Natural killer cell (primary cell): ENCODE results near the gene MON1A. TPM values are rescaled to one million over a fixed set of nuclear protein-coding genes. Genes with fewer than 3 reads are reported as not detected.

Source experiments
- ATAC-seq, 3 donors: fragments of 150-1000 bp in 2 of 3; fragments of 200-7000 bp in 1 of 3; cut with Tn5 transposase; 1 replicate in 1 of 3; 2 replicates in 2 of 3; pipeline ENCODE4 v1.10.0; 2021; ENCODE audit warnings: mild to moderate bottlenecking in 2 of 3, moderate library complexity in 2 of 3
- DNase-seq, 2 donors: peaks; one replicate each; pipeline versions ENCODE4 v3.0.0 to v3.0.0-alpha.2; 2013 to 2021; ENCODE audit warnings: mixed read lengths in 1 of 2
- H3K27ac ChIP-seq: one replicate; pipeline ENCODE4 v1.5.1; 2013; ENCODE audit warnings: mild to moderate bottlenecking, low read length
- H3K27me3 ChIP-seq: one replicate; pipeline ENCODE4 v1.6.1; 2013; ENCODE audit warnings: low read length; ENCODE audit not compliant: control insufficient read depth, insufficient read depth
- H3K36me3 ChIP-seq: one replicate; pipeline ENCODE4 v1.6.1; 2013; ENCODE audit warnings: low read length; ENCODE audit not compliant: control insufficient read depth, insufficient read depth
- H3K4me1 ChIP-seq: one replicate; pipeline ENCODE4 v1.6.1; 2013; ENCODE audit warnings: low read length; ENCODE audit not compliant: control insufficient read depth, insufficient read depth
- H3K4me3 ChIP-seq: one replicate; pipeline ENCODE4 v1.5.1; 2013; ENCODE audit warnings: low read length
- H3K9me3 ChIP-seq: one replicate; pipeline ENCODE4 v1.6.1; 2013; ENCODE audit warnings: low read length; ENCODE audit not compliant: control insufficient read depth, insufficient read depth
- H3K27ac Mint-ChIP-seq, 2 donors: one replicate each; pipeline ENCODE4 v1.8.0; 2022; ENCODE audit warnings: mild to moderate bottlenecking in 2 of 2, mixed read lengths in 2 of 2, moderate library complexity in 1 of 2
- H3K27me3 Mint-ChIP-seq, 2 donors: one replicate each; pipeline ENCODE4 v1.8.0; 2022; ENCODE audit warnings: low read depth in 2 of 2, mixed read lengths in 2 of 2
- H3K36me3 Mint-ChIP-seq: one replicate; pipeline ENCODE4 v1.8.0; 2022; ENCODE audit warnings: mixed read lengths
- H3K4me1 Mint-ChIP-seq, 2 donors: one replicate each; pipeline ENCODE4 v1.8.0; 2022; ENCODE audit warnings: mixed read lengths in 2 of 2
- H3K4me3 Mint-ChIP-seq: one replicate; pipeline ENCODE4 v1.8.0; 2022; ENCODE audit warnings: mild to moderate bottlenecking, moderate library complexity, mixed read lengths
- H3K9me3 Mint-ChIP-seq, 2 donors: one replicate each; pipeline ENCODE4 v1.8.0; 2022; ENCODE audit warnings: mixed read lengths in 2 of 2
- CTCF ChIP-seq: fragments of 200-600 bp; IDR thresholded peaks from one replicate; pipeline ENCODE4 v1.8.0; 2022; ENCODE audit warnings: antibody characterized with exemption
- WGBS: methylation state at CpG from one replicate; pipeline ENCODE4 v1.1.7; 2013; ENCODE audit warnings: missing lambda C conversion rate; ENCODE audit not compliant: insufficient coverage; 5-methylcytosine and 5-hydroxymethylcytosine counted together
- intact Hi-C: fragments of 100-400 bp; cut with micrococcal nuclease; formaldehyde crosslinking; loops from one replicate; pipeline ENCODE4 v1.14.2; 2022
- total RNA-seq, 4 donors: library from RNA; stranded (reverse); fragments of 120-200 nt in 1 of 4; gene quantifications; one replicate each; pipeline versions ENCODE4 v1.2.3 to v1.2.4, GENCODE V29; 2013 to 2022

The MON1A gene
- total RNA-seq, 3 donors from 2014 or later (not counting 1 experiment from before 2014, with no cell fraction given): 3.7 to 8.1 (median 7.9) TPM

- no peaks in the 10 kb centered on the region for H3K27me3 ChIP-seq
- no peak overlapping the region for H3K4me3 ChIP-seq
- Mint-ChIP-seq H3K9me3 (no peaks in the 10 kb centered on the region), H3K4me3 (no peak overlapping the region), H3K27me3 (peaks cover 5% of the 10 kb centered on the region in 2 donors), H3K36me3 (no peaks in the 10 kb centered on the region), H3K4me1 (no peaks in the 10 kb centered on the region), H3K27ac (no peak overlapping the region)
- DNase-seq (no peak), ATAC-seq (no peak)
- H3K27ac ChIP-seq: no peak overlapping the region
- no peaks in the 10 kb centered on the region for H3K4me1 ChIP-seq
- H3K9me3 ChIP-seq: no peaks in the 10 kb centered on the region
- intact Hi-C loops: no loop called here
- 78% methylated on average over 5 of the region's 5 CpGs for WGBS
- no peak for TF ChIP-seq CTCF
- no peaks in the 10 kb centered on the region for H3K36me3 ChIP-seq
Observed at GRCh38 chr3:49876567-49876966, 53.0 kb downstream of the MON1A start.

GRCh38 chr3:49873623-49874022 is 56.0 kb downstream of the MON1A start:
- Histone ChIP-seq H3K9me3 (no peaks in the 10 kb centered on the region), H3K27ac (no peak overlapping the region), H3K4me3 (no peak overlapping the region), H3K36me3 (no peaks in the 10 kb centered on the region), H3K4me1 (peaks cover 12% of the 10 kb centered on the region), H3K27me3 (peaks cover 8% of the 10 kb centered on the region)
- no peak for TF ChIP-seq CTCF
- 94% methylated on average over 8 of the region's 8 CpGs for WGBS
- ATAC-seq (no peak), DNase-seq (no peak)
- Mint-ChIP-seq H3K4me3 (no peak overlapping the region), H3K4me1 (no peaks in the 10 kb centered on the region), H3K27ac (no peak overlapping the region), H3K27me3 (peaks cover 8 to 14% of the 10 kb centered on the region in 2 donors), H3K9me3 (no peaks in the 10 kb centered on the region), H3K36me3 (no peaks in the 10 kb centered on the region)
- intact Hi-C loops: no loop called here

- Mint-ChIP-seq H3K4me1 (no peaks in the 10 kb centered on the region), H3K4me3 (no peak overlapping the region), H3K27ac (no peak overlapping the region), H3K36me3 (no peaks in the 10 kb centered on the region), H3K27me3 (peaks cover 8 to 20% of the 10 kb centered on the region in 2 donors), H3K9me3 (no peaks in the 10 kb centered on the region)
- no peak overlapping the region for H3K4me3 ChIP-seq
- ATAC-seq (peak; percentile 22 to 39 (median 39)), DNase-seq (peak in 1 of 2 donors; percentile 40)
- TF ChIP-seq CTCF: no peak
- peaks cover 13% of the 10 kb centered on the region for H3K27me3 ChIP-seq
- WGBS: 49% methylated on average over 4 of the region's 4 CpGs
- no peaks in the 10 kb centered on the region for H3K36me3 ChIP-seq
- peaks cover 12% of the 10 kb centered on the region for H3K4me1 ChIP-seq
- peaks cover 5% of the 10 kb centered on the region for H3K9me3 ChIP-seq
- H3K27ac ChIP-seq: no peak overlapping the region
- intact Hi-C loops: no loop called here
Observed at GRCh38 chr3:49872801-49873281, 56.8 kb downstream of the MON1A start.

- no peak overlapping the region for H3K4me3 Mint-ChIP-seq
- peaks cover 12% of the 10 kb centered on the region for H3K4me1 ChIP-seq
- H3K36me3 Mint-ChIP-seq: no peaks in the 10 kb centered on the region
- H3K27ac ChIP-seq: no peak overlapping the region
- peaks cover 5% of the 10 kb centered on the region for H3K9me3 ChIP-seq
- H3K4me1 Mint-ChIP-seq: no peaks in the 10 kb centered on the region
- ATAC-seq: no peak
- H3K27me3 ChIP-seq: peaks cover 13% of the 10 kb centered on the region
- 87% methylated on average over 10 of the region's 10 CpGs for WGBS
- H3K9me3 Mint-ChIP-seq: no peaks in the 10 kb centered on the region
- peaks cover 19 to 29% of the 10 kb centered on the region in 2 donors for H3K27me3 Mint-ChIP-seq
- intact Hi-C loops: no loop called here
- no peak overlapping the region for H3K4me3 ChIP-seq
- H3K36me3 ChIP-seq: no peaks in the 10 kb centered on the region
- no peak for TF ChIP-seq CTCF
- no peak for DNase-seq
- H3K27ac Mint-ChIP-seq: no peak overlapping the region
Observed at GRCh38 chr3:49871531-49872153, 58.0 kb downstream of the MON1A start.
